Nephron (organoid): ENCODE measurements around the gene RNASE13.

Source experiments
- H3K27ac Mint-ChIP-seq, 3 experiments: 2 replicates each; pipeline ENCODE4 v1.8.0; 2020; ENCODE audit warnings: mixed read lengths in 3 of 3, mild to moderate bottlenecking in 2 of 3, moderate library complexity in 1 of 3
- H3K27me3 Mint-ChIP-seq: 2 replicates; pipeline ENCODE4 v1.8.0; 2021; ENCODE audit warnings: low read depth, mild to moderate bottlenecking, moderate library complexity, mixed read lengths
- H3K36me3 Mint-ChIP-seq: 2 replicates; pipeline ENCODE4 v1.8.0; 2020; ENCODE audit warnings: low read depth, mixed read lengths
- H3K4me1 Mint-ChIP-seq: 2 replicates; pipeline ENCODE4 v1.8.0; 2020; ENCODE audit warnings: mixed read lengths
- H3K4me3 Mint-ChIP-seq, 3 experiments: 2 replicates each; pipeline ENCODE4 v1.8.0; 2020; ENCODE audit warnings: mild to moderate bottlenecking in 3 of 3, mixed read lengths in 3 of 3, moderate library complexity in 2 of 3
- H3K9me3 Mint-ChIP-seq: 2 replicates; pipeline ENCODE4 v1.8.0; 2020; ENCODE audit warnings: mixed read lengths
- CTCF ChIP-seq, 3 experiments: fragments of 200-600 bp; sonication (generic); IDR thresholded peaks; one replicate each; pipeline ENCODE4 v1.5.0; 2021; ENCODE audit warnings: antibody characterized with exemption in 3 of 3; ENCODE audit not compliant: unreplicated experiment in 3 of 3

The RNASE13 gene

GRCh38 chr14:21018781-21019180, 15.8 kb downstream of the RNASE13 start:
- H3K36me3 Mint-ChIP-seq: peaks cover 45% of the 10 kb centered on the region

GRCh38 chr14:21018286-21018685, 16.3 kb downstream of the RNASE13 start:
- Mint-ChIP-seq H3K4me1 (peaks cover 25% of the 10 kb centered on the region), H3K4me3 (no peak overlapping the region), H3K27ac (no peak overlapping the region), H3K36me3 (peaks cover 45% of the 10 kb centered on the region), H3K27me3 (peaks cover 3% of the 10 kb centered on the region), H3K9me3 (no peaks in the 10 kb centered on the region)
- no peak for TF ChIP-seq CTCF (IDR thresholded peaks at IDR 0.05; ENCODE audit: unreplicated experiment in 3 of 3)

More at GRCh38 chr14:21018781-21019180, 15.8 kb downstream of the RNASE13 start:
- H3K4me3 Mint-ChIP-seq: no peak overlapping the region
- H3K27me3 Mint-ChIP-seq: peaks cover 3% of the 10 kb centered on the region
- no peak overlapping the region for H3K27ac Mint-ChIP-seq
- H3K4me1 Mint-ChIP-seq: peaks cover 30% of the 10 kb centered on the region
- TF ChIP-seq CTCF (IDR thresholded peaks at IDR 0.05; ENCODE audit: unreplicated experiment in 3 of 3): no peak
- H3K9me3 Mint-ChIP-seq: no peaks in the 10 kb centered on the region

- H3K27me3 Mint-ChIP-seq: peaks cover 3% of the 10 kb centered on the region
- peaks cover 45% of the 10 kb centered on the region for H3K36me3 Mint-ChIP-seq
- H3K4me1 Mint-ChIP-seq: peaks cover 21% of the 10 kb centered on the region
- H3K4me3 Mint-ChIP-seq: no peak overlapping the region
- no peak overlapping the region for H3K27ac Mint-ChIP-seq
- no peaks in the 10 kb centered on the region for H3K9me3 Mint-ChIP-seq
- no peak for TF ChIP-seq CTCF (IDR thresholded peaks at IDR 0.05; ENCODE audit: unreplicated experiment in 3 of 3)
These were observed 16.9 kb downstream of the RNASE13 start for GRCh38 chr14:21017528-21018245.

GRCh38 chr14:21016413-21017190, 18.0 kb downstream of the RNASE13 start:
- H3K4me1 Mint-ChIP-seq: peaks cover 14% of the 10 kb centered on the region
- no peak overlapping the region for H3K4me3 Mint-ChIP-seq
- H3K27me3 Mint-ChIP-seq: peaks cover 3% of the 10 kb centered on the region

GRCh38 chr14:21015312-21015711, 19.3 kb downstream of the RNASE13 start:
- Mint-ChIP-seq H3K9me3 (no peaks in the 10 kb centered on the region), H3K36me3 (peaks cover 26% of the 10 kb centered on the region), H3K4me3 (no peak overlapping the region), H3K4me1 (peaks cover 14% of the 10 kb centered on the region), H3K27ac (peak overlapping the region in 1 of 3 experiments; percentile 23), H3K27me3 (peaks cover 3% of the 10 kb centered on the region)
- TF ChIP-seq CTCF (IDR thresholded peaks at IDR 0.05; ENCODE audit: unreplicated experiment in 3 of 3): no peak

More at GRCh38 chr14:21016413-21017190, 18.0 kb downstream of the RNASE13 start:
- no peak for TF ChIP-seq CTCF (IDR thresholded peaks at IDR 0.05; ENCODE audit: unreplicated experiment in 3 of 3)
- H3K27ac Mint-ChIP-seq: no peak overlapping the region
- H3K36me3 Mint-ChIP-seq: peaks cover 39% of the 10 kb centered on the region
- H3K9me3 Mint-ChIP-seq: no peaks in the 10 kb centered on the region
